Upper lobe of left lung (tissue), 4 donors: ENCODE results near the gene ANKRD34A.

ENCODE experiments used
- POLR2A ChIP-seq, 4 donors: fragments of 450-650 bp; IDR thresholded peaks; one replicate each; pipeline ENCODE4 v1.5.1; 2016 to 2017; ENCODE audit warnings: antibody characterized with exemption in 4 of 4, mild to moderate bottlenecking in 2 of 4
- POLR2AphosphoS5 ChIP-seq, 2 donors: sonication (generic); formaldehyde crosslinking; IDR thresholded peaks; one replicate each; pipeline ENCODE4 v1.5.1; 2017; ENCODE audit warnings: antibody characterized with exemption in 2 of 2
- TF ChIP-seq, protein P1 (sequence below), 6 experiments: fragments of 450-650 bp in 4 of 6; fragments of 200-600 bp in 2 of 6; sonication (generic) in 2 of 6; IDR thresholded peaks; one replicate each; pipeline ENCODE4 v1.5.1; 2016 to 2019; ENCODE audit warnings: antibody characterized with exemption in 6 of 6

DNA sequence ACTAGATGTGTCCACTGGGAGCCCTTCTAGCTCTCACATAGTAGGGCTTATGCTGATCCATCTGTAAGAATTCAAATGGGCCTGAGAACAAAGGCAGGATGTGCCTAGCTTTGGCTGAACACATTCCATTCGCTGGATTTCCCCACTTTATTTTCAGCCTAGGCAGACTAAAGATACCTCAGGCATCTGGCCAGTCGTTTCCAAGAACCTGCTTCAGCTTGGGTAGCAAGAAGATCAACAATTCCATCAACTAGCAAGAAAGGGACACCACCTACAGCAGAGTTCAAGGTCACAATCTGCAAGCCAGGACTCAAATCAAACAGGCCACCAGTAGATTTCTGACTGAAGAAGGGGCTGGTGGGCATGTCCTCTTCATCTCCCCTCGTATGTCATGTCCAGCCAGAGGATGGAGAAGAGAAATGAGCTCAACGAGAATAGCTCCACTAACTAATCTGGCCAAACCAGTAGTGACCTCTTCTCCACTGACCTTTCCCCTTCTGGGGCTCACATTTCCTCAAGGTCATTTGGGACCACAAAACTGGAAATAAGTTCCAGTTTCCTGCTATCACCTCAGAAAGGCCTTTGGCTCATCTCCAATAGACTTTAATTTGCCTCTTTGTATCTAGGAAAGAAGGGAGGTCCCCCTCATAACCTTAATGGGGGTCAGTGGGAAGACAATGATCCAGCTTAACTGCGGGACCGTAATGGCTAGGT, 17.8 kb upstream of the ANKRD34A start:
- TF ChIP-seq, protein P1, sequence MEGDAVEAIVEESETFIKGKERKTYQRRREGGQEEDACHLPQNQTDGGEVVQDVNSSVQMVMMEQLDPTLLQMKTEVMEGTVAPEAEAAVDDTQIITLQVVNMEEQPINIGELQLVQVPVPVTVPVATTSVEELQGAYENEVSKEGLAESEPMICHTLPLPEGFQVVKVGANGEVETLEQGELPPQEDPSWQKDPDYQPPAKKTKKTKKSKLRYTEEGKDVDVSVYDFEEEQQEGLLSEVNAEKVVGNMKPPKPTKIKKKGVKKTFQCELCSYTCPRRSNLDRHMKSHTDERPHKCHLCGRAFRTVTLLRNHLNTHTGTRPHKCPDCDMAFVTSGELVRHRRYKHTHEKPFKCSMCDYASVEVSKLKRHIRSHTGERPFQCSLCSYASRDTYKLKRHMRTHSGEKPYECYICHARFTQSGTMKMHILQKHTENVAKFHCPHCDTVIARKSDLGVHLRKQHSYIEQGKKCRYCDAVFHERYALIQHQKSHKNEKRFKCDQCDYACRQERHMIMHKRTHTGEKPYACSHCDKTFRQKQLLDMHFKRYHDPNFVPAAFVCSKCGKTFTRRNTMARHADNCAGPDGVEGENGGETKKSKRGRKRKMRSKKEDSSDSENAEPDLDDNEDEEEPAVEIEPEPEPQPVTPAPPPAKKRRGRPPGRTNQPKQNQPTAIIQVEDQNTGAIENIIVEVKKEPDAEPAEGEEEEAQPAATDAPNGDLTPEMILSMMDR (IDR thresholded peaks at IDR 0.05) = no peak
- TF ChIP-seq POLR2A (IDR thresholded peaks at IDR 0.05) (no peak), POLR2AphosphoS5 (IDR thresholded peaks at IDR 0.05) (peak; percentile 58 to 64)
